PC-3 (cell line): ENCODE data around the gene ANAPC2.

ENCODE experiments used
- EZH2 ChIP-seq: fragments of 300-600 bp; sonication (generic); IDR thresholded peaks from one replicate; pipeline ENCODE4 v1.6.1; 2017; ENCODE audit warnings: antibody characterized with exemption, mild to moderate bottlenecking, low read length; ENCODE audit not compliant: unreplicated experiment
- EZH2phosphoT487 ChIP-seq: fragments of 300-600 bp; sonication (generic); IDR thresholded peaks from 2 replicates; pipeline ENCODE4 v1.6.1; 2018; ENCODE audit warnings: mild to moderate bottlenecking, antibody characterized with exemption, low read length, borderline replicate concordance
- TF ChIP-seq, protein P1 (sequence below): fragments of 300-600 bp; sonication (generic); conservative IDR thresholded peaks from 2 replicates; pipeline ENCODE4 v1.5.1; 2017; ENCODE audit warnings: antibody characterized with exemption, low read depth, mild to moderate bottlenecking, low read length

DNA sequence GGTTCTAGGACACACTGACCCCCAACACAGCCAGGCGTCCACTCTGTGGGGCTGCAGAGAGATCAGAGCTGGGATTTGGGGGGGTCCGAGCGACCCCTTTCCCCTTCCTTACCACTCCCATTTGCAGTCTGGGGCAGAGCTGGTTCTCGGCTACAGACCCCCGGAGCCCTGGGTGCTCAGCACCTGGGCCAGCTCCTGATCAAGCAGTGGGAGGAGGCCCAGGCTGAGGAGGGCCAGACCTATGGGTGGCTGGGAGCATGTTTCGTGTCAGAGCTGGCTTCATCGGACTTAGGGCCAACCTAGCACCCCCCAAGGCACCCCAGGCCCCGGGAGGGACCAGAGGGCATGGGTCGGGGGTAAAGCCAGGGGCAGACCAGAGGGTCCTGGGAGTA, 41.8 kb downstream of the ANAPC2 start:
- TF ChIP-seq, protein P1, sequence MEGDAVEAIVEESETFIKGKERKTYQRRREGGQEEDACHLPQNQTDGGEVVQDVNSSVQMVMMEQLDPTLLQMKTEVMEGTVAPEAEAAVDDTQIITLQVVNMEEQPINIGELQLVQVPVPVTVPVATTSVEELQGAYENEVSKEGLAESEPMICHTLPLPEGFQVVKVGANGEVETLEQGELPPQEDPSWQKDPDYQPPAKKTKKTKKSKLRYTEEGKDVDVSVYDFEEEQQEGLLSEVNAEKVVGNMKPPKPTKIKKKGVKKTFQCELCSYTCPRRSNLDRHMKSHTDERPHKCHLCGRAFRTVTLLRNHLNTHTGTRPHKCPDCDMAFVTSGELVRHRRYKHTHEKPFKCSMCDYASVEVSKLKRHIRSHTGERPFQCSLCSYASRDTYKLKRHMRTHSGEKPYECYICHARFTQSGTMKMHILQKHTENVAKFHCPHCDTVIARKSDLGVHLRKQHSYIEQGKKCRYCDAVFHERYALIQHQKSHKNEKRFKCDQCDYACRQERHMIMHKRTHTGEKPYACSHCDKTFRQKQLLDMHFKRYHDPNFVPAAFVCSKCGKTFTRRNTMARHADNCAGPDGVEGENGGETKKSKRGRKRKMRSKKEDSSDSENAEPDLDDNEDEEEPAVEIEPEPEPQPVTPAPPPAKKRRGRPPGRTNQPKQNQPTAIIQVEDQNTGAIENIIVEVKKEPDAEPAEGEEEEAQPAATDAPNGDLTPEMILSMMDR: no peak
- TF ChIP-seq EZH2phosphoT487 (no peak), EZH2 (no peak)
